ENCODE measurements around the gene RBP3.

DNA sequence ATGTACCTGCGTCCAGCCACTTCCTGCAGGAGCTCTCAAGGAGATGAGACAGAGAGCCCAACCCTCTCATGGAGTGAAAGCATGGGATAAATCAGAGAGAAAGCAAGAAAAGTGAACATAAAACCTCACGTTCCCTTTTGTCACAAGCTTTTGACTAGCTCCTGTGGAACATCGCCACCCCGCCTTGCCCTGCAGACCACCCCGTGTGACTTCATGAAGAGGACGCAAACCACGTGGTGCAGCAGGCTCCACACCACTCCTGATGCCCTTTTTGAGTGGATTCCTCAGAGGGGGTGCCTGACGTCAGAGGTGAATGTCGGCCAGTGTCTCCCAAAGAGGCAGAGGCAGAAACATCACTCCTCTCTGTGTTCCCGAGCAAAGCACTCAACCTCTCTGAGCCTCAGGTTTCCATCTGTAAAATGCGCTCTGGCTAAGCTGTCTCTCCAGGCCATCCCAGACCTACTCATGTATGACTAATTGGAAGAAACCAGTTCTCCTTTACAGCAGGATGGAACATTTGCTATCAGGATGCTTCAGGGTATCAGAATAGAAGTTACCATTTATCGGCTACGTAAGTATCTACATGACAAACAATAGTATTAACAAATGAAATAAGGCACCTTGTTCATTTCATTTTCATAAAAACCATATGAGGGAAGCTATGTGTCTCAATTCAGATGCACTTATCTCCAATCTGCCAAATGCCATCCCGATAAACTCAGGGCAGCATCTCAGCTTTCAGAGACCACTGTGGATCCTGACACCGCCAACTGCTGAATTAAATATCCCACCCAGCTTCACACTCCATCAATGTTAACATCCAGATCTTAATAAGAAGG is 30.7 kb downstream of the RBP3 start:
- TF ChIP-seq, protein P1, sequence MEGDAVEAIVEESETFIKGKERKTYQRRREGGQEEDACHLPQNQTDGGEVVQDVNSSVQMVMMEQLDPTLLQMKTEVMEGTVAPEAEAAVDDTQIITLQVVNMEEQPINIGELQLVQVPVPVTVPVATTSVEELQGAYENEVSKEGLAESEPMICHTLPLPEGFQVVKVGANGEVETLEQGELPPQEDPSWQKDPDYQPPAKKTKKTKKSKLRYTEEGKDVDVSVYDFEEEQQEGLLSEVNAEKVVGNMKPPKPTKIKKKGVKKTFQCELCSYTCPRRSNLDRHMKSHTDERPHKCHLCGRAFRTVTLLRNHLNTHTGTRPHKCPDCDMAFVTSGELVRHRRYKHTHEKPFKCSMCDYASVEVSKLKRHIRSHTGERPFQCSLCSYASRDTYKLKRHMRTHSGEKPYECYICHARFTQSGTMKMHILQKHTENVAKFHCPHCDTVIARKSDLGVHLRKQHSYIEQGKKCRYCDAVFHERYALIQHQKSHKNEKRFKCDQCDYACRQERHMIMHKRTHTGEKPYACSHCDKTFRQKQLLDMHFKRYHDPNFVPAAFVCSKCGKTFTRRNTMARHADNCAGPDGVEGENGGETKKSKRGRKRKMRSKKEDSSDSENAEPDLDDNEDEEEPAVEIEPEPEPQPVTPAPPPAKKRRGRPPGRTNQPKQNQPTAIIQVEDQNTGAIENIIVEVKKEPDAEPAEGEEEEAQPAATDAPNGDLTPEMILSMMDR (IDR thresholded peaks at IDR 0.05), result no peak
- TF ChIP-seq POLR2A (IDR thresholded peaks at IDR 0.05), result no peak

Measured in adrenal gland (tissue), 5 donors.